CD8-positive, alpha-beta memory T cell (primary cell): ENCODE results near the gene ADPRHL1. TPM values are rescaled to one million over a fixed set of nuclear protein-coding genes. Genes with fewer than 3 reads are reported as not detected.
A peak's percentile ranks its signal among the peaks of the same experiment; 100 is the strongest.

Experiments
- CTCF ChIA-PET: fragments of 350-600 bp; sonication (Branson Sonifier 250); formaldehyde crosslinking; loops from one replicate; lab custom pipeline; 2021; ENCODE audit warnings: antibody characterized with exemption; lab: Charles Lee
- POLR2A ChIA-PET: fragments of 350-600 bp; sonication (Branson Sonifier 250); formaldehyde crosslinking; loops from one replicate; lab custom pipeline; 2021; ENCODE audit warnings: antibody characterized with exemption; lab: Charles Lee
- DNase-seq, 5 donors: peaks; one replicate each; pipeline versions ENCODE4 v3.0.0 to v3.0.0-alpha.2; 2020 to 2022; ENCODE audit warnings: mixed read lengths in 1 of 5
- H3K27ac ChIP-seq: one replicate; pipeline ENCODE4 v1.7.0; 2013; ENCODE audit warnings: low read depth, mild to moderate bottlenecking, low read length, moderate library complexity
- H3K27me3 ChIP-seq: 2 replicates; pipeline ENCODE4 v1.7.0; 2013; ENCODE audit warnings: low read length, mild to moderate bottlenecking; ENCODE audit not compliant: insufficient read depth, poor library complexity, severe bottlenecking
- H3K36me3 ChIP-seq: 2 replicates; pipeline ENCODE4 v1.7.0; 2013; ENCODE audit warnings: mild to moderate bottlenecking, low read length, moderate library complexity; ENCODE audit not compliant: insufficient read depth
- H3K4me1 ChIP-seq: 2 replicates; pipeline ENCODE4 v1.7.0; 2013; ENCODE audit warnings: mild to moderate bottlenecking, low read length, moderate library complexity; ENCODE audit not compliant: insufficient read depth
- H3K4me3 ChIP-seq: 2 replicates; pipeline ENCODE4 v1.7.0; 2013; ENCODE audit warnings: mild to moderate bottlenecking, low read length
- H3K9me3 ChIP-seq: 2 replicates; pipeline ENCODE4 v1.7.0; 2013; ENCODE audit warnings: mild to moderate bottlenecking, low read length
- H3K27ac Mint-ChIP-seq, 8 donors: one replicate each; pipeline ENCODE4 v1.8.0; 2020 to 2021; ENCODE audit warnings: mixed read lengths in 8 of 8, mild to moderate bottlenecking in 6 of 8, inconsistent platforms in 3 of 8, moderate library complexity in 3 of 8
- H3K27me3 Mint-ChIP-seq, 2 donors: one replicate each; pipeline ENCODE4 v1.8.0; 2020 to 2021; ENCODE audit warnings: mixed read lengths in 2 of 2, mild to moderate bottlenecking in 1 of 2, moderate library complexity in 1 of 2
- H3K36me3 Mint-ChIP-seq, 3 donors: one replicate each; pipeline ENCODE4 v1.8.0; 2020 to 2021; ENCODE audit warnings: mixed read lengths in 3 of 3, inconsistent platforms in 1 of 3, mild to moderate bottlenecking in 1 of 3
- H3K4me1 Mint-ChIP-seq, 3 donors: one replicate each; pipeline ENCODE4 v1.8.0; 2020 to 2021; ENCODE audit warnings: mixed read lengths in 3 of 3, inconsistent platforms in 1 of 3, mild to moderate bottlenecking in 1 of 3
- H3K4me3 Mint-ChIP-seq, 7 donors: one replicate each; pipeline ENCODE4 v1.8.0; 2020 to 2021; ENCODE audit warnings: mixed read lengths in 7 of 7, mild to moderate bottlenecking in 6 of 7, moderate library complexity in 4 of 7, inconsistent platforms in 2 of 7
- H3K9me3 Mint-ChIP-seq, 5 donors: one replicate each; pipeline ENCODE4 v1.8.0; 2020 to 2022; ENCODE audit warnings: mixed read lengths in 5 of 5, mild to moderate bottlenecking in 3 of 5, moderate library complexity in 2 of 5, inconsistent platforms in 1 of 5
- polyA plus RNA-seq: library from polyadenylated mRNA; unstranded; fragments of 300-500 nt; fragmentation: Illumina TruSeq; gene quantifications from one replicate; pipeline ENCODE4 v1.2.3, GENCODE V29; 2021
- total RNA-seq, 2 experiments: library from RNA; stranded (reverse); gene quantifications; one replicate each; pipeline ENCODE4 v1.2.3, GENCODE V29; 2021

The ADPRHL1 gene
- under 1 TPM; 0.84 to 0.85 TPM for total RNA-seq
- polyA plus RNA-seq = 0.56 TPM

DNA sequence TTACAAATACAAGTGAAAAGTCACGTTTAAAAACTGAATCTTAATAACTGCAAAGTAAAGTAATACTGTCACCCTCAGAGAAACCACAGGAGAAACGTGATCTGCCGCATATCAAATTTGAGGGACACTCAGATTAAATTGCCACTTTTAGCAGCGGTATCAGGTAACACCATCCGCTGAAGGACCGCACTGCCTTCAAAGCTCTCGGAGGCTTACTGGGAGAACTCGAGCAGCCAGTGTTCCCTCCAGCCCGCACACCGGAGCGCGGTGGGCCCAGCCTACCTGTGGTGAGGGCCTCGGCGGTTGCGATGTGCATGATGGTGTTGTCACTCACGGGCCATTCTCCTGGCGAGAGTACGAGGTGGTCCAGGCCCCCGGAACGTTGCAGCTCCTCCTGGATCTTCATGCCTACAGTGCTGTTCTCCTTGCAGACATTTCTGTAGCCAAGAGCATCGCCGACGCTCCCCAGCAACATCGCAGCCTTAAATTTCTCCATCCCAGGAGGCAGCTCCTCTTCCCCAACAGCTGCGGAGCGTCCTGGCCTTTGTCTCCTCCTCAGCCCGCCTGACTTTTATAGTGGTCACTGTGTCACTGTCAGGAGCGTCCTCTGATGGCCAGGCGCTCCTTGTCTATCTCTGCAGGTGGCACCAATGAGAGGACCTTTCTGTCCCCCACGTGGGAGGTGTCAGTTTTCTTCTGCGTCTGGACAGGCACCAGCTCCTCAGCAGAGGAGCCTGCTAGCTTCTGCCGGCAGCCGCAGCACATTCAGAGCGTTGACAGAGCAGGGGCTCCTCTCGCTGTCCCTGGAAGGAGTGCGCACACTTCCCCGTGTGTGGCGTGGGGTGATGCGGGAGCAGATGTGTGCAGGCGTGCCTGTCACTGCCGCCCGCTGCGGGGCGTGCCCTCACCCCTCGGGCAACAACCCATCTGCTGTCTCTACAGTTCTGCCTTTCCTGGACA is at the start of gene ADPRHL1:
ADPRHL1 (minus strand) TSS at position 547 of the 960 bp plus-strand sequence; CDS start at position 496, 51 bp downstream.
- Mint-ChIP-seq H3K4me1 (peaks cover 0 to 5% (median 3%) of the 10 kb centered on the region in 3 donors), H3K4me3 (no peak within 1 kb of the TSS), H3K27ac (peak within 1 kb of the TSS in 2 of 8 donors; percentile 3 to 32), H3K36me3 (peaks cover 4 to 44% (median 4%) of the 10 kb centered on the region in 3 donors), H3K9me3 (no peaks in the 10 kb centered on the region), H3K27me3 (peaks cover 0 to 2% of the 10 kb centered on the region in 2 donors)
- Histone ChIP-seq H3K4me3 (no peak within 1 kb of the TSS), H3K9me3 (no peaks in the 10 kb centered on the region), H3K4me1 (no peaks in the 10 kb centered on the region), H3K27ac (no peak within 1 kb of the TSS), H3K27me3 (no peaks in the 10 kb centered on the region), H3K36me3 (no peaks in the 10 kb centered on the region)
- ChIA-PET CTCF (no interaction called here), POLR2A (no interaction called here)
- no peak for DNase-seq

GRCh38 chr13:113502686-113503085 is 49.4 kb upstream of the ADPRHL1 start:
- Mint-ChIP-seq H3K9me3 (no peaks in the 10 kb centered on the region), H3K27ac (no peak overlapping the region), H3K4me3 (no peak overlapping the region), H3K36me3 (peaks cover 7 to 73% (median 23%) of the 10 kb centered on the region in 3 donors), H3K4me1 (peaks cover 0 to 6% (median 0%) of the 10 kb centered on the region in 3 donors), H3K27me3 (no peaks in the 10 kb centered on the region)
- Histone ChIP-seq H3K4me1 (no peaks in the 10 kb centered on the region), H3K27ac (no peak overlapping the region), H3K9me3 (no peaks in the 10 kb centered on the region), H3K27me3 (no peaks in the 10 kb centered on the region), H3K4me3 (no peak overlapping the region), H3K36me3 (peaks cover 18% of the 10 kb centered on the region)
- CTCF ChIA-PET = no interaction called here
- POLR2A ChIA-PET = no interaction called here
- no peak for DNase-seq

GRCh38 chr13:113500530-113501265 is 47.4 kb upstream of the ADPRHL1 start:
- no peak overlapping the region for H3K27ac Mint-ChIP-seq
- H3K36me3 Mint-ChIP-seq = peaks cover 7 to 85% (median 25%) of the 10 kb centered on the region in 3 donors
- Histone ChIP-seq H3K4me1 (peaks cover 6% of the 10 kb centered on the region), H3K36me3 (peaks cover 28% of the 10 kb centered on the region), H3K27me3 (no peaks in the 10 kb centered on the region), H3K9me3 (no peaks in the 10 kb centered on the region), H3K4me3 (no peak overlapping the region), H3K27ac (no peak overlapping the region)
- ChIA-PET CTCF (no interaction called here), POLR2A (no interaction called here)
- DNase-seq = no peak
- no peaks in the 10 kb centered on the region for H3K9me3 Mint-ChIP-seq
- peaks cover 11 to 22% (median 13%) of the 10 kb centered on the region in 3 donors for H3K4me1 Mint-ChIP-seq
- no peak overlapping the region for H3K4me3 Mint-ChIP-seq
- H3K27me3 Mint-ChIP-seq = no peaks in the 10 kb centered on the region

DNA sequence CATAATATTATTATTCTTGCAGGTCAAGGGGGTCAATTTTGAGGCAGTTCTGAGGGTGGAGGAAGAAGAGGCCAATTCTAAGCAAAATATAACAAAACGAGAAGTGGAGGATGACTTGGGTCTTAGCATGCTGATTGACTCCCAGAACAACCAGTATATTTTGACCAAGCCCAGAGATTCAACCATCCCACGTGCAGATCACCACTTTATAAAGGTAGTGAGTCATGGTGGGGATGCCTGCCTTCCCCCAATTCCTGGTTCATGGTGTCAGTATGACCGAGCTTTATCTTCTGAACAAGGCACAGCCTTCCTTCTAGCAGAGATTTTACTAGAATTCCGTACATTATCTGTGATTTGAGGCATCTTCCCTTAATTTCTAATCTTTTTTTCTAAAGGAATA is 46.6 kb upstream of the ADPRHL1 start:
- Mint-ChIP-seq H3K27me3 (no peaks in the 10 kb centered on the region), H3K36me3 (peaks cover 7 to 84% (median 24%) of the 10 kb centered on the region in 3 donors), H3K4me3 (no peak overlapping the region), H3K4me1 (peaks cover 16 to 30% (median 19%) of the 10 kb centered on the region in 3 donors), H3K27ac (no peak overlapping the region), H3K9me3 (no peaks in the 10 kb centered on the region)
- ChIA-PET POLR2A (no interaction called here), CTCF (no interaction called here)
- Histone ChIP-seq H3K9me3 (no peaks in the 10 kb centered on the region), H3K27me3 (no peaks in the 10 kb centered on the region), H3K36me3 (peaks cover 28% of the 10 kb centered on the region), H3K4me3 (no peak overlapping the region), H3K4me1 (peaks cover 8% of the 10 kb centered on the region), H3K27ac (no peak overlapping the region)
- DNase-seq = no peak

DNA sequence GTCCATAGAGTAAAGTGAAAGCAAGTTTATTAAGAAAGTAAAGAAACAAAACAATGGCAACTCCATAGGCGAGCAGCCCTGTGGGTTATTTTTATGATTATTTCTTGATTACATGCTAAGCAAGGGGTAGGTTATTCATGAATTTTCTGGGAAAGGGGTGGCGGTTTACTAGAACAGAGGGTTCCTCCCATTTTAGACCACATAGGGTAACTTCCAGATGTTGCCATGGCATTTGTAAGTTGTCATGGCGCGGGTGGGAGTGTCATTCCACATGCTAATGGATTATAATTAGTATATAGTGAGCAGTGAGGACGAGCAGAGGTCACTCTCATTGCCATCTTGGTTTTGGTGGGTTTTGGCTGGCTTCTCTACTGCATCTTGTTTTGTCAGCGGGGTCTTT is 45.6 kb upstream of the ADPRHL1 start:
- DNase-seq = no peak
- Mint-ChIP-seq H3K4me1 (peaks cover 19 to 39% (median 25%) of the 10 kb centered on the region in 3 donors), H3K27me3 (no peaks in the 10 kb centered on the region), H3K9me3 (no peaks in the 10 kb centered on the region), H3K36me3 (peaks cover 7 to 76% (median 20%) of the 10 kb centered on the region in 3 donors), H3K4me3 (no peak overlapping the region), H3K27ac (no peak overlapping the region)
- POLR2A ChIA-PET = no interaction called here
- Histone ChIP-seq H3K36me3 (peaks cover 28% of the 10 kb centered on the region), H3K9me3 (no peaks in the 10 kb centered on the region), H3K4me3 (no peak overlapping the region), H3K4me1 (peaks cover 8% of the 10 kb centered on the region), H3K27me3 (no peaks in the 10 kb centered on the region), H3K27ac (no peak overlapping the region)
- CTCF ChIA-PET = no interaction called here

DNA sequence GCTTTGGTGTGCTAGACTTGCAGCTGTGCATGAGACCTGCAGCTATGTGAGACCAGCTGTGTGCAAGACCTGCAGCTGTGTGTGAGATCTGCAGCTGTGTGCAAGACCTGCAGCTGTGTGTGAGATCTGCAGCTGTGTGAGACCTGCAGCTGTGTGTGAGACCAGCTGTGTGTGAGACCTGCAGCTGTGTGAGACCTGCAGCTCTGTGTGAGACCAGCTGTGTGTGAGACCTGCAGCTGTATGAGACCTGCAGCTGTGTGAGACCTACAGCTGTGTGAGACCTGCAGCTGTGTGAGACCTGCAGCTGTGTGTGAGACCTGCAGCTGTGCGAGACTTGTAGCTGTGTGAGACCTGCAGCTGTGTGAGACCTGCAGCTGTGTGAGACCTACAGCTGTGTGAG is 43.9 kb upstream of the ADPRHL1 start:
- H3K4me3 Mint-ChIP-seq = no peak overlapping the region
- Histone ChIP-seq H3K9me3 (no peaks in the 10 kb centered on the region), H3K4me3 (no peak overlapping the region), H3K4me1 (peaks cover 10% of the 10 kb centered on the region), H3K27ac (no peak overlapping the region), H3K36me3 (peaks cover 28% of the 10 kb centered on the region), H3K27me3 (no peaks in the 10 kb centered on the region)
- no peaks in the 10 kb centered on the region for H3K9me3 Mint-ChIP-seq
- POLR2A ChIA-PET = no interaction called here
- H3K27me3 Mint-ChIP-seq = no peaks in the 10 kb centered on the region
- peaks cover 27 to 54% (median 35%) of the 10 kb centered on the region in 3 donors for H3K4me1 Mint-ChIP-seq
- H3K27ac Mint-ChIP-seq = no peak overlapping the region
- H3K36me3 Mint-ChIP-seq = peaks cover 7 to 67% (median 15%) of the 10 kb centered on the region in 3 donors
- DNase-seq = no peak
- CTCF ChIA-PET = interaction anchor here (1.2 kb wide), 1 partner anchor 9 kb away, joined by 3 read pairs; no protein-coding TSS in a partner anchor

GRCh38 chr13:113495494-113496210 is 42.4 kb upstream of the ADPRHL1 start:
- peak overlapping the region in 3 of 7 donors; percentile 16 to 58 (median 40) for H3K4me3 Mint-ChIP-seq
- H3K4me1 ChIP-seq = peaks cover 17% of the 10 kb centered on the region
- H3K4me1 Mint-ChIP-seq = peaks cover 30 to 62% (median 42%) of the 10 kb centered on the region in 3 donors
- H3K9me3 ChIP-seq = no peaks in the 10 kb centered on the region
- no peak for DNase-seq
- H3K27ac Mint-ChIP-seq = peak overlapping the region in 7 of 8 donors; percentile 28 to 80 (median 58)
- peaks cover 7 to 54% (median 15%) of the 10 kb centered on the region in 3 donors for H3K36me3 Mint-ChIP-seq
- ChIA-PET CTCF (interaction anchor here (1.4 kb wide), 1 partner anchor 12 kb away, joined by 4 read pairs; no protein-coding TSS in a partner anchor), POLR2A (no interaction called here)
- H3K27me3 ChIP-seq = no peaks in the 10 kb centered on the region
- H3K4me3 ChIP-seq = no peak overlapping the region
- H3K36me3 ChIP-seq = peaks cover 21% of the 10 kb centered on the region
- H3K27me3 Mint-ChIP-seq = no peaks in the 10 kb centered on the region
- H3K9me3 Mint-ChIP-seq = no peaks in the 10 kb centered on the region
- H3K27ac ChIP-seq = no peak overlapping the region
